Stimulated activated CD4-positive, alpha-beta T cell treated with anti-CD3 and anti-CD28 coated beads, Interleukin-1b, Interleukin-23, amount 100 ng/mL, for 4 hours (primary cell): ENCODE measurements around the gene KIRREL2.
"Not testable (repeated sequence)": the region's sequence is repeated elsewhere in the genome, so short reads cannot be mapped to it uniquely, and the experiment has no call there.

Experiments
- DNase-seq, 2 donors: peaks; one replicate each; pipeline ENCODE4 v3.0.0-alpha.2; 2020; ENCODE audit warnings: low read depth in 2 of 2

Gene KIRREL2

GRCh38 chr19:35856546-35857149, at the start of gene KIRREL2:
TSS of gene KIRREL2 (plus strand) at chr19:35856911. CDS start at chr19:35857120, 209 bp downstream.
- DNase-seq: peak in 1 of 2 donors; percentile 46

GRCh38 chr19:35807633-35808032, 49.1 kb upstream of the KIRREL2 start:
- DNase-seq: no peak

GRCh38 chr19:35811317-35812219, 45.1 kb upstream of the KIRREL2 start:
- DNase-seq: no peak

DNA sequence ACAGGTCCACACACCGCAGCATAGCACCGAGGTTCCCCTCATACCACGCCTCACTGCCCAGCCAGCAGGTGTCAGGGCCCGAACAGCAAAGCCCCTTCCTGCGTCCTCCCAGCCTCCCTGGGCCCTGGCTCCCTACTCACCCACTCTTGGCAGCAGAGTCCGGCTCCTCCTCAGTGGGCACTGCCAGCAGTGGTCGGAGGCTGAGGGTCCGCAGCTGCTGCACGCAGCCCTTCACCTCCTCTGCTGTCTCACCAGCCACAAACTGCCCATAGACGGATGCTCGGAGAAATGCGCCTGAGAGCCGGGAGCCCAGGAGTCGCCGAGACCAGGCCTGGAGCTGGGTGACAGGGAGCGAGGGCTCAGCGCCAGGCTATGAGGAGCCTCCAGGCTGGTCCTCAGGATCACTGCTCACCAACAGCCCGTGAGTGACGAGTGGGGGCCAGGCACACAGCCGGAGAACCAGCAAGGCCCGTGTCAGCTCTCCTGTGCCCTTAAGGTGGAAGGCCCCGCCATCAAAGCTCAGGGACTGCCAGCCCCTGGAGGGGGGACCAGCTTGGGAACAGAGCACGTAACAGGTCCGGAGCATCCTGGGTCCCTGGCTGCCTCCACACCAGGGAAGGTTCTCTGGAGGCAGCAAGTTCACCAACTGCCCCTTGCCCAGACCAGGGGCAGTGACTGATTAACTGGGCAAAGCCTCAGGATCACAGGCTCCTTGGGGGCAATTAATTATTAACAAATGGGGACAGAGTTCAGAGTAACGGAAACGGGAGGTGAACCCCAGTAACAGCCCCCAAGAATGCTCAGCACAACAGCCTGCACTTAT, 44.3 kb upstream of the KIRREL2 start, which contains the start of gene PRODH2:
Gene PRODH2 (minus strand): TSS at position 626 of the 823 bp plus-strand sequence. CDS start 40 bp downstream, at position 586.
- DNase-seq: no peak

DNA sequence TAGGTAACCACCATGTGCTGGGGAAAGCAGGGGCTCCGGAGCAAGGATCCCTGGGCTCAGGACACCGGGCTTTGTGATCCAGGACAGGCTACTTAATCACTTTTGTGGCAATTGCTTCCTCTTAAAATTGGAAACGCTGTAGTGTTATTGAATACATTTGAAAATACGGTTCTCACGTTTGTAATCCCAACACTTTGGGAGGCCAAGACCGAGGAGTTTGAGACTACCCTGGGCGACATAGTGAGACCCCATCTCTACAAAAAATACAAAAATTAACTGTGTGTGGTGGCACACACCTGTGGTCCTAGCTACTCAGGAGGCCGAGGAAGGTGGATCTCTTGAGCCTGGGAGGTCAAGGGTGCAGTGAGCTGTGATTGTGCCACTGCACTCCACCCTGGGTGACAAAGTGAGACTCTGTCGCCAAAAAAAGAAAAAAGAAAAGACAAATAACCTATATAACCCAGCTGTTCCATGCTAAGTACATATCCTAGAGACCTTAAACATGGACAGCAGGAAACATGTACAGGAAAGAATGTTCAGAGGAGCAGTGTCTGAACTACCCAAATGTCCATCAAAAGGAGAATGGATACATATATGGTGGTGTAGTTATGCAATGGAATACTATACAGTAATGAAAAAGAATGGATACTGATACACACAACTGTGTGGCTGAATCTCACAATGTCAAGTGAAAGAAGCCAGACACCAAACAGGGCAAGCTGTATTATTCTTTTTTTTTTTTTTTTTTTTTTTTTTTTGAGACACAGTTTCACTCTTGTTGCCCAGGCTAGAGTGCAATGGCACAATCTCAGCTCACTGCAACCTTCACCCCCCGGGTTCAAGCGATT, 43.4 kb upstream of the KIRREL2 start:
- no peak for DNase-seq

- no peak for DNase-seq
These were observed 40.4 kb upstream of the KIRREL2 start for GRCh38 chr19:35816262-35816661.

DNA sequence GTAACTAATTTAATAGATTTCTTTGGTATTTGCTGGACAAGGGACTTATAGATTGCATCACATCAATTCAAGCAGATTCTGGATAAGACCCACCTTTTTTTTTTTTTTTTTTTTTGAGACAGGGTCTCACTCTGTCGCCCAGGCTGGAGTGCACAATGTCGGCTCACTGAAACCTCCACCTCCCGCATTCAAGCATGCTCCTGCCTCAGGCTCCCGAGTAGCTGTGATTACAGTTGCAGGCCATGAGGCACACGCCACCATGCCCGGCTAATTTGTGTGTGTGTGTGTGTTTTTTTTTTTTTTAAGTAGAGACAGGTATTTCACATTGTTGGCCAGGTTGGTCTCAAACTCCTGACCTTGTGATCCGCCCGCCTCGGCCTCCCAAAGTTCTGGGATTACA, 39.9 kb upstream of the KIRREL2 start:
- no peak for DNase-seq

DNA sequence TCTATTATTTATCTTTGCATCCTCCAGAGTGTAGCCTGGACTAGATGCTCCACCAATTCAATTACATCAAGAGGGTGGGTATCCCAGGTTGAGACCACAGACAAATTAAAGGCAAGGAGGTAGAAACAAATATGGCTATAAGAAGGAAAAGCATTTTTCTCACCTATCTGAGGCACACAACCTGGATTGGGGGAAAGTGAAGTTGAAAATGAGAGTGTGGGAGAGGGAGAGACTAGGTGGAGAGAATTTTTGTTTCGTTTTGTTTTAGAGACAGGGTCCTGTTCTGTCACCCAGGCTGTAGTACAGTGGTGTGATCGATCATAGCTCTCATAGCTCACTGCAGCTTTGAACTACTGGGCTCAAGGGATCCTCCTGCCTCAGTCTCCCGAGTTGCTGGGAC, 38.3 kb upstream of the KIRREL2 start:
- no peak for DNase-seq

DNA sequence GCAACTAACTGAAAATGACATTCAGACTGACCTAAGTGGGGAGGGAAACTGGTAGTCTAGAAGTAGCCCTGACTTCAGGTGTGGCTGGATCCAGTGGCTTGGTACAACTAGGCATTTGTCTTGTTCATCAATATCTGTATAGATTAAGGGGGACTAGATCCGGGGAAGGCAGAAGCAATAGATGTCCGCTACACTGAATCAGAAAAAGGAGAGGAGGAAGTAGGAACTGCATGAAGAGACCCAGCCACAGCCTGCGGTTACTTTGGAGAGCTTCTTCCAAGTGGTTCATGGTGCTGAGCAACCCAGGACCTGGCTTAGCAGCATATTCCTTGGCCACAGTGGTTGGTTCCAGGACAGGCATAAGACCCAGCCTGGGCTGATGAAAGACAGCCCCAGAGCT, 34.1 kb upstream of the KIRREL2 start:
- no peak for DNase-seq

DNA sequence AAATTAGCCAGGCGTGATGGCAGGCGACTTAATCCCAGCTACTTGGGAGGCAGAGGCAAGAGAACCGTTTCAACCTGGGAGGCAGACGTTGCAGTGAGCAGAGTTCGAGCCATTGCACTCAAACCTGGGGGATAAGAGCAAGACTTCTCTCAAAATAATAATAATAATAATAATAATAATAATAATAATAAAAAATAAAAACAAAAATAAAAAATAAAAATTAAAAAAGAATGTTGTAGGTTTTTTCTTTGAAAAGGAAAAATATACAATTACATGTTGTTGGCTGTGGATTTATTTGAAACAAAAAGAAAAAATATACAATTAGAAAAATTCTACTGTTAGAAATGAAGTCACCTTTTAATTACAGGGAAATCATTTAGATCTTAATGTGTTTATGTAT, 32.6 kb upstream of the KIRREL2 start:
- no peak for DNase-seq

DNA sequence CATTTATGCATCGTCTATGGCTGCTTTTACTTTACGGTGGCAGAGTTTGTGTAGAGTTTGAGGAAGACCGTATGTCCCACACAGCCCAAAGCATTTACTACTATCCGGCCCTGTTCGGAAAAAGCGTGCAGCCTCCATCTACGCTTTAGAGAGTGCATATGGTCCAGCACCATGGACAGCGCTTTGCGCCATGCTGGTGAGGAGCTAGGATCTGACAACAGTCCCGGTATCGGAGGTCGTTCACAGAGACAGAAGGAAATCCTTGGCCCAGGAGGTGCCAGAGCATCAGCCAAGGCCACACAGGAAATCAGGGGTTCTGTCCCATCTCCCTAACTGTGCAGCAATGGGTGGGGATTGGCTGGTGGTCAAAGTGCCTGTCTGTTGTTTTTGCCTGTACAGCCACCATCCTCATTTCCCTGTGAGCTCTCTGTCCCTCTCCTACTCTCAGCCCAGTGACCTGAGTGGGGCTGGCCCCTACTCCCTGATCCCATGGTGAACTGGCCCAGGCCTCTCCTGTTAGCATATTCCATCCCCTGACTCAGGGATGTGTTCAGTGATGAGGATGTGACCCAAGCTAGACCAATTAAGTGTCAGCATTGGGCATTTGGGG, 27.9 kb upstream of the KIRREL2 start:
- peak in 1 of 2 donors; percentile 43 for DNase-seq

DNA sequence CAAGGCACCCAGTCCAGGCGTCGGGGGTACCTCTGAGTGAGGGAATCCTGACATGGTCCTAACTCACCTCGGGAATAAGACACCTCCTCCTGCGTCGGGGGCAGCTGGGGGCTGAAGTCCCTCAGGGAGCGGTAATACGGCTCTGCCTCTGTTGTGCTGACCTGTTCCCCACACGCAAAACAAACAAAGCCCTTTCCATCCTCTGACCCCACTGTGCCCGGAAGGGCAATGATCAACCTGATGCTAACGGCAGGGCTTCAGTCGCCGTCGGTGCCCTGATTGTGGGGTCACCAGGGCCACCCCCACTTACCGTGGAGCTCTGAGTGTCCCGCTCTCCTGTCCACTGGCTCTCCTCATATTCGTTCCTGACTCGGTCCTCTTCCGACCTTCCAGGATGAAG, 25.7 kb upstream of the KIRREL2 start:
- no peak for DNase-seq

DNA sequence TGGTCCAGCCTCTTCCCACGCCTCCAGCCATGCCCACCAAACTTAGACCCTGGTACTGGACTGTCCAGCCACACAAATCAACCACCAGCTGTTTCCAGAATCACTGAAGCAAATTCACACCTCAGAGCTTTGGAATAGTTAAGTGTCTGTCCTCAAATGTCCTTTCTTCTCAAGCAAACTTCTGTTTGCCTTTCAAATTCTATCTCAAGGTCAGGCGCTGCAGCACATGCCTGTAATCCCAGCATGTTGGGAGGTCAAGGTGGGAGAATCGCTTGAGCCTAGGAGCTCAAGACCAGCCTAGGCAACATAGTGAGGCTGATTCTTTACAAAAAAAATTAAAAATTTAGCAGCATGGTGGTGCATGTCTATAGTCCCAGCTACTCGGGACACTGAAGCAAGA, 24.7 kb upstream of the KIRREL2 start:
- DNase-seq: no peak

DNA sequence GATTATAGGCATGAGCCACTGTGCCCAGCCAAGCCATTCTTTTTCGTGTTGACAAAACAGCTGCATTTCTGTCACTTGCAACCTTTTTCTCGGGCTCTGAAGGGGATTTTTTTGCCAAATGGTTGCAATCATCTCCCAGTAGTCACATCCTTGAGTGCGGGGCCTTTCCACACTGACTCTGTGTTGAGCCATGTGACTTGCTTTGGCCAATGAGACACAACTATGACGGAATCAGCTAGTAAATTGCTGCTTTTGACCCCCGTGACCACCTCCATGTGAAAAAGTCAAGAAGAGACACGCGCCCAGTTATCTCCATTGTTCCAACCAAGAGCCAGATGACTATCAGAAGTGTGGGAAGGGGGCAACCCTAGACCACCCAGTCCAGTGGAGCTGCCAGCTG, 22.7 kb upstream of the KIRREL2 start:
- no peak for DNase-seq

DNA sequence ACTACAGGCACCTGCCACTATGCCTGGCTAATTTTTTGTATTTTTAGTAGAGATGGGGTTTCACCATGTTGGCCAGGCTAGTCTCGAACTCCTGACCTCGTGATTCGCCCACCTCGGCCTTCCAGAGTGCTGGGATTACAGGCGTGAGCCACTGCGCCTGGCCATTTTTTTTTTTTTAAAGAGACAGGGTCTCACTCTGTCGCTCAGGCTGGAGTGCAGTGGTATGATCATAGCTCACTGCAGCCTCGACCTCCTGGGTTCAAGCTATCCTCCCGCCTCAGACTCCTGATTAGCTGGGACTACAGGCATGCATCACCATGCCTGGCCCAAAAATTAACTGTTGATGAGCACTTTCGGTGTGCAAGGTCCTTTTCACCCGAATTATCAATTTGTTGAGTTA, 20.6 kb upstream of the KIRREL2 start:
- DNase-seq: not testable (repeated sequence)

- DNase-seq: no peak
These were observed 14.6 kb upstream of the KIRREL2 start for GRCh38 chr19:35841961-35842595.

GRCh38 chr19:35842666-35843272, 13.9 kb upstream of the KIRREL2 start:
- DNase-seq: no peak

DNA sequence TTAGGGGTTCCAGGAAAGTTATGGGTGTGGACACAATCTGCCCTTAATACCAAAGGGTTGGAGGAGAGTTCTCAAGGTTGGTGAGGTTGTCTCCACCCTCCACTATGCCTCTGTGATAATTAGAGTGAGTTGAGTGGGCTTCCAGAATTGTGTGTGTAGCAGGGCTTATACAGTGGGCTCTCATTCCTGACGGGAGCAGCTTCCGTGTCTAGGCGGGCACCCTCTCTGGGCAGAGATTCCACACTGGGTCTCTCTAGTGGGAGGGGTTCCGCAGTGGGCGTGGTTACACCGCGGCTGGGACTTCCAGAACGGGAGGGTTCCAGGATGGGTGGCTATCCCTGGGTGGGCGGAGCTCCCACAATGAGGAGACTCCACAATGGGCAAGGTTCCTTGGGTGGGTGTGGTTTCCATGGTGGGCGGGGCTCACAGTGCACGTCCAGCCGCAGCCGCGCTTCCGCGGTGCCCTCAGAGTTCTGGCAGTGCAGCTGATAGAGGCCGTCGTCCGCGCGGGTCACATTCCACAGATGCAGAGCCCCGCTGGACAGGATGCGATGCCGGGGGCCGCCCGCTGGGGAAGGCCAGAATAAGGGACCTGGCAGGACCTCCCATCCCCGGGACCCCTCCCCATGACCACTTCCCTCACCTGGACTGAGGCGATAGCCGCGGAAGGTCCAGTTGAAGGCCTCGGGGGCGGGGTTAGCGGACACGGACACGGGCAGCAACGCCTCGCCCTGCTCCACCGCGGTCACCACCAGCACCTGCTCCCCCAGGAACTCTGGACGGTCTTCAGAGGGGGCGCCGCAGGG, 12.8 kb upstream of the KIRREL2 start:
- DNase-seq: no peak
